T-helper 17 cell (primary cell): ENCODE measurements around the gene ALS2. TPM values are rescaled to one million over a fixed set of nuclear protein-coding genes. Genes with fewer than 3 reads are reported as not detected.
"Not testable (repeated sequence)": the region's sequence is repeated elsewhere in the genome, so short reads cannot be mapped to it uniquely, and the experiment has no call there.

Experiments
- ATAC-seq: fragments of 150-1000 bp; cut with Tn5 transposase; 2 replicates; pipeline ENCODE4 v1.10.0; 2021; ENCODE audit warnings: mild to moderate bottlenecking, moderate library complexity
- DNase-seq, 3 donors: peaks; one replicate each; pipeline versions ENCODE4 v3.0.0 to v3.0.0-alpha.2; 2020 to 2021
- H3K9me3 ChIP-seq: one replicate; pipeline ENCODE4 v1.7.0; 2013; ENCODE audit warnings: low read length, mild to moderate bottlenecking; ENCODE audit not compliant: control insufficient read depth, poor library complexity, severe bottlenecking
- H3K27ac Mint-ChIP-seq: one replicate; pipeline ENCODE4 v1.8.0; 2022; ENCODE audit warnings: mild to moderate bottlenecking, moderate library complexity, mixed read lengths
- H3K27me3 Mint-ChIP-seq: one replicate; pipeline ENCODE4 v1.8.0; 2022; ENCODE audit warnings: mixed read lengths
- H3K36me3 Mint-ChIP-seq: one replicate; pipeline ENCODE4 v1.8.0; 2022; ENCODE audit warnings: low read depth, mixed read lengths
- H3K4me1 Mint-ChIP-seq: one replicate; pipeline ENCODE4 v1.8.0; 2022; ENCODE audit warnings: mild to moderate bottlenecking, mixed read lengths
- H3K4me3 Mint-ChIP-seq: one replicate; pipeline ENCODE4 v1.8.0; 2022; ENCODE audit warnings: mild to moderate bottlenecking, moderate library complexity, mixed read lengths
- total RNA-seq, 4 donors: library from RNA in 2 of 4; stranded (reverse) in 2 of 4; gene quantifications; one replicate each; pipeline ENCODE4 v1.2.3 and lab custom pipeline; 2022 to 2026

Gene ALS2
- total RNA-seq (1 to 10 TPM; 6.6 to 6.7 TPM), total RNA-seq (lab: John Stamatoyannopoulos, UW) (21.3 to 32.9 reads per million in 2 donors)

- Mint-ChIP-seq H3K27me3 (peaks cover 18% of the 10 kb centered on the region), H3K4me3 (peak within 1 kb of the TSS; percentile 94), H3K27ac (peak within 1 kb of the TSS; percentile 95), H3K36me3 (peaks cover 3% of the 10 kb centered on the region), H3K4me1 (peaks cover 21% of the 10 kb centered on the region)
- DNase-seq: peak; percentile 87 to 89 (median 88)
- peak; percentile 95 for ATAC-seq
- H3K9me3 ChIP-seq: no peaks in the 10 kb centered on the region
These were observed at the start of gene ALS2 for GRCh38 chr2:201780674-201781493. TSS of gene ALS2 (minus strand) at chr2:201780933. CDS start at chr2:201768885, 12,048 bp downstream.

- no peak overlapping the region for H3K27ac Mint-ChIP-seq
- peaks cover 2% of the 10 kb centered on the region for H3K9me3 ChIP-seq
- no peak overlapping the region for H3K4me3 Mint-ChIP-seq
- DNase-seq (no peak), ATAC-seq (no peak)
- H3K27me3 Mint-ChIP-seq: no peaks in the 10 kb centered on the region
- no peaks in the 10 kb centered on the region for H3K4me1 Mint-ChIP-seq
- no peaks in the 10 kb centered on the region for H3K36me3 Mint-ChIP-seq
These were observed 47.5 kb upstream of the ALS2 start for GRCh38 chr2:201828220-201828619.

- H3K27ac Mint-ChIP-seq: no peak overlapping the region
- H3K9me3 ChIP-seq: peaks cover 2% of the 10 kb centered on the region
- DNase-seq: no peak
- no peaks in the 10 kb centered on the region for H3K36me3 Mint-ChIP-seq
- ATAC-seq: no peak
- no peaks in the 10 kb centered on the region for H3K4me1 Mint-ChIP-seq
- H3K4me3 Mint-ChIP-seq: no peak overlapping the region
- peaks cover under 1% of the 10 kb centered on the region for H3K27me3 Mint-ChIP-seq
These were observed 46.9 kb upstream of the ALS2 start for GRCh38 chr2:201827621-201828020.

- ATAC-seq: no peak
- Mint-ChIP-seq H3K4me3 (no peak overlapping the region), H3K4me1 (no peaks in the 10 kb centered on the region), H3K27ac (no peak overlapping the region), H3K36me3 (peaks cover 2% of the 10 kb centered on the region), H3K27me3 (peaks cover 19% of the 10 kb centered on the region)
- H3K9me3 ChIP-seq: peaks cover 2% of the 10 kb centered on the region
- no peak for DNase-seq
These were observed 43.5 kb upstream of the ALS2 start for GRCh38 chr2:201824212-201824611.

GRCh38 chr2:201821080-201821479 is 40.3 kb upstream of the ALS2 start:
- Mint-ChIP-seq H3K27ac (no peak overlapping the region), H3K4me1 (no peaks in the 10 kb centered on the region), H3K27me3 (peaks cover 24% of the 10 kb centered on the region), H3K36me3 (peaks cover 2% of the 10 kb centered on the region), H3K4me3 (no peak overlapping the region)
- DNase-seq: no peak
- peaks cover 2% of the 10 kb centered on the region for H3K9me3 ChIP-seq
- no peak for ATAC-seq

GRCh38 chr2:201820383-201821007 is 39.8 kb upstream of the ALS2 start:
- Mint-ChIP-seq H3K27ac (no peak overlapping the region), H3K4me3 (no peak overlapping the region), H3K36me3 (peaks cover 2% of the 10 kb centered on the region), H3K4me1 (no peaks in the 10 kb centered on the region), H3K27me3 (peaks cover 24% of the 10 kb centered on the region)
- H3K9me3 ChIP-seq: no peaks in the 10 kb centered on the region
- no peak for ATAC-seq
- no peak for DNase-seq

GRCh38 chr2:201816657-201817575 is 36.2 kb upstream of the ALS2 start:
- Mint-ChIP-seq H3K36me3 (no peaks in the 10 kb centered on the region), H3K4me3 (no peak overlapping the region), H3K27me3 (peaks cover 29% of the 10 kb centered on the region), H3K4me1 (no peaks in the 10 kb centered on the region), H3K27ac (no peak overlapping the region)
- DNase-seq: no peak
- H3K9me3 ChIP-seq: no peaks in the 10 kb centered on the region
- no peak for ATAC-seq

GRCh38 chr2:201813996-201814760 is 33.4 kb upstream of the ALS2 start:
- H3K9me3 ChIP-seq: no peaks in the 10 kb centered on the region
- H3K27ac Mint-ChIP-seq: no peak overlapping the region
- no peak overlapping the region for H3K4me3 Mint-ChIP-seq
- no peaks in the 10 kb centered on the region for H3K36me3 Mint-ChIP-seq
- no peaks in the 10 kb centered on the region for H3K4me1 Mint-ChIP-seq
- ATAC-seq: no peak
- no peak for DNase-seq
- H3K27me3 Mint-ChIP-seq: peaks cover 34% of the 10 kb centered on the region

- H3K27me3 Mint-ChIP-seq: peaks cover 43% of the 10 kb centered on the region
- not testable (repeated sequence) for ATAC-seq, DNase-seq, H3K27ac Mint-ChIP-seq, H3K4me3 Mint-ChIP-seq, H3K36me3 Mint-ChIP-seq, H3K4me1 Mint-ChIP-seq, H3K9me3 ChIP-seq
These were observed 29.9 kb upstream of the ALS2 start for GRCh38 chr2:201810604-201811003.

GRCh38 chr2:201809633-201810032 is 28.9 kb upstream of the ALS2 start:
- Mint-ChIP-seq H3K27me3 (peaks cover 43% of the 10 kb centered on the region), H3K4me3 (no peak overlapping the region), H3K4me1 (no peaks in the 10 kb centered on the region), H3K27ac (no peak overlapping the region), H3K36me3 (no peaks in the 10 kb centered on the region)
- DNase-seq (no peak), ATAC-seq (no peak)
- H3K9me3 ChIP-seq: no peaks in the 10 kb centered on the region

- Mint-ChIP-seq H3K36me3 (no peaks in the 10 kb centered on the region), H3K4me1 (no peaks in the 10 kb centered on the region), H3K27ac (no peak overlapping the region), H3K4me3 (no peak overlapping the region), H3K27me3 (peaks cover 41% of the 10 kb centered on the region)
- H3K9me3 ChIP-seq: no peaks in the 10 kb centered on the region
- ATAC-seq (no peak), DNase-seq (no peak)
These were observed 27.3 kb upstream of the ALS2 start for GRCh38 chr2:201808027-201808426.

- Mint-ChIP-seq H3K4me1 (no peaks in the 10 kb centered on the region), H3K27ac (no peak overlapping the region), H3K4me3 (no peak overlapping the region), H3K27me3 (peaks cover 45% of the 10 kb centered on the region), H3K36me3 (no peaks in the 10 kb centered on the region)
- ATAC-seq (no peak), DNase-seq (no peak)
- H3K9me3 ChIP-seq: no peaks in the 10 kb centered on the region
These were observed 26.8 kb upstream of the ALS2 start for GRCh38 chr2:201807452-201807999.
